H1 (cell line): ENCODE results near the gene ZHX3. TPM values are rescaled to one million over a fixed set of nuclear protein-coding genes. Genes with fewer than 3 reads are reported as not detected.

Source experiments
- CTCF ChIA-PET: fragments of 300-600 bp; sonication (Branson Sonifier 250); formaldehyde crosslinking; loops from one replicate; lab custom pipeline; 2021; ENCODE audit not compliant: partially characterized antibody; lab: Charles Lee
- POLR2A ChIA-PET: fragments of 300-600 bp; sonication (Branson Sonifier 250); formaldehyde crosslinking; loops from one replicate; lab custom pipeline; 2021; ENCODE audit warnings: inconsistent platforms; ENCODE audit not compliant: partially characterized antibody; lab: Charles Lee
- DNase-seq, 2 experiments: peaks; one replicate each; pipeline versions ENCODE4 v3.0.0 to v3.0.0-alpha.2; 2010 to 2022; ENCODE audit warnings: low spot score in 2 of 2, low read depth in 1 of 2, mixed read lengths in 1 of 2
- FAIRE-seq: peaks from 2 replicates; lab custom pipeline; 2011; peaks lifted over from hg19 to GRCh38; lab: Jason Lieb, UNC
- H2AFZ ChIP-seq: 2 replicates; pipeline ENCODE4 v1.8.1; 2012; ENCODE audit warnings: low read length, inconsistent platforms
- H2AK5ac ChIP-seq: 2 replicates; pipeline ENCODE4 v1.6.1; 2013; ENCODE audit warnings: low read depth, low read length
- H2BK120ac ChIP-seq: replicated peaks from 2 replicates; pipeline ENCODE3; 2013; ENCODE audit warnings: low read depth, low read length, inconsistent platforms
- H2BK12ac ChIP-seq: 2 replicates; pipeline ENCODE4 v1.6.1; 2013; ENCODE audit warnings: low read depth, low read length
- H2BK15ac ChIP-seq: 2 replicates; pipeline ENCODE4 v1.6.1; 2013; ENCODE audit warnings: low read length
- H2BK20ac ChIP-seq: 2 replicates; pipeline ENCODE4 v1.6.1; 2013; ENCODE audit warnings: low read length
- H2BK5ac ChIP-seq: 2 replicates; pipeline ENCODE4 v1.6.1; 2013; ENCODE audit warnings: low read depth, low read length
- H3K14ac ChIP-seq: 2 replicates; pipeline ENCODE4 v1.6.1; 2013; ENCODE audit warnings: inconsistent platforms; ENCODE audit not compliant: insufficient read length
- H3K18ac ChIP-seq: 2 replicates; pipeline ENCODE4 v1.6.1; 2013; ENCODE audit warnings: low read length; ENCODE audit errors: extremely low read depth
- H3K23ac ChIP-seq: 2 replicates; pipeline ENCODE4 v1.6.1; 2013; ENCODE audit warnings: inconsistent platforms; ENCODE audit not compliant: insufficient read length
- H3K23me2 ChIP-seq: 2 replicates; pipeline ENCODE4 v1.6.1; 2013; ENCODE audit warnings: low read depth, low read length
- H3K27ac ChIP-seq: 2 replicates; pipeline ENCODE4 v1.6.1; 2011; ENCODE audit warnings: low read depth, low read length, inconsistent platforms
- H3K27me3 ChIP-seq, 4 experiments: replicated peaks in 1 of 4; 1 replicate in 1 of 4; 2 replicates in 3 of 4; pipeline versions ENCODE4 v1.6.1 to v1.8.1; 2011 to 2013; ENCODE audit warnings: low read length in 3 of 4, mild to moderate bottlenecking in 3 of 4, inconsistent platforms in 2 of 4, mixed read lengths in 2 of 4, moderate library complexity in 1 of 4; ENCODE audit not compliant: control insufficient read depth in 3 of 4, insufficient read depth in 3 of 4; ENCODE audit errors: extremely low read depth in 1 of 4
- H3K36me3 ChIP-seq, 4 experiments: 2 replicates each; pipeline versions ENCODE4 v1.6.1 to v1.8.1; 2011 to 2013; ENCODE audit warnings: mild to moderate bottlenecking in 4 of 4, low read length in 3 of 4, moderate library complexity in 2 of 4, control low read depth in 1 of 4, inconsistent platforms in 1 of 4; ENCODE audit not compliant: insufficient read depth in 4 of 4, control insufficient read depth in 2 of 4
- H3K4ac ChIP-seq: replicated peaks from 2 replicates; pipeline ENCODE3; 2013; ENCODE audit warnings: low read length, low read depth, mixed read lengths, inconsistent platforms; ENCODE audit not compliant: insufficient read length
- H3K4me1 ChIP-seq, 4 experiments: replicated peaks in 1 of 4; 1 replicate in 1 of 4; 2 replicates in 3 of 4; pipeline versions ENCODE4 v1.6.1 to v1.8.1; 2011 to 2013; ENCODE audit warnings: low read length in 3 of 4, inconsistent platforms in 2 of 4, mixed read lengths in 1 of 4; ENCODE audit not compliant: insufficient read depth in 4 of 4, control insufficient read depth in 3 of 4
- H3K4me2 ChIP-seq, 2 experiments: 2 replicates each; pipeline versions ENCODE4 v1.6.1 to v1.8.1; 2011 to 2013; ENCODE audit warnings: low read depth in 2 of 2, low read length in 2 of 2, control low read depth in 1 of 2, inconsistent platforms in 1 of 2, mild to moderate bottlenecking in 1 of 2; ENCODE audit not compliant: insufficient read depth in 1 of 2
- H3K4me3 ChIP-seq, 4 experiments: fragments of 200-600, 300-600 bp in 1 of 4; sonication (generic), shearing (Covaris generic), sonication (Bioruptor Twin) in 1 of 4; 2 replicates each; pipeline versions ENCODE4 v1.5.1 to v1.8.1; 2011 to 2016; ENCODE audit warnings: low read length in 4 of 4, low read depth in 3 of 4, control low read depth in 2 of 4, inconsistent platforms in 2 of 4, mild to moderate bottlenecking in 2 of 4, mixed read lengths in 1 of 4, moderate library complexity in 1 of 4; ENCODE audit not compliant: insufficient read depth in 2 of 4; ENCODE audit errors: extremely low read depth in 1 of 4
- H3K56ac ChIP-seq: replicated peaks from 2 replicates; pipeline ENCODE3; 2013; ENCODE audit warnings: low read depth, mild to moderate bottlenecking, mixed read lengths, low read length, inconsistent platforms; ENCODE audit not compliant: insufficient read length
- H3K79me1 ChIP-seq: 2 replicates; pipeline ENCODE4 v1.6.1; 2013; ENCODE audit warnings: low read depth, low read length, control low read depth
- H3K79me2 ChIP-seq, 2 experiments: 2 replicates each; pipeline versions ENCODE4 v1.6.1 to v1.8.1; 2012 to 2013; ENCODE audit warnings: low read length in 2 of 2, mild to moderate bottlenecking in 2 of 2, inconsistent platforms in 1 of 2; ENCODE audit not compliant: insufficient read depth in 2 of 2, control insufficient read depth in 1 of 2
- H3K9ac ChIP-seq, 4 experiments: replicated peaks in 1 of 4; 1 replicate in 1 of 4; 2 replicates in 3 of 4; pipeline versions ENCODE4 v1.6.1 to v1.8.1; 2011 to 2013; ENCODE audit warnings: low read depth in 3 of 4, low read length in 3 of 4, control low read depth in 2 of 4, mild to moderate bottlenecking in 2 of 4, moderate library complexity in 2 of 4, inconsistent platforms in 1 of 4; ENCODE audit errors: extremely low read depth in 1 of 4
- H3K9me3 ChIP-seq, 2 experiments: 2 replicates each; pipeline versions ENCODE4 v1.6.1 to v1.8.1; 2012 to 2013; ENCODE audit warnings: mild to moderate bottlenecking in 2 of 2, moderate library complexity in 2 of 2, control low read depth in 1 of 2, inconsistent platforms in 1 of 2, low read depth in 1 of 2, low read length in 1 of 2, mixed read lengths in 1 of 2; ENCODE audit not compliant: insufficient read depth in 2 of 2
- H4K20me1 ChIP-seq, 2 experiments: replicated peaks in 1 of 2; 2 replicates each; pipeline versions ENCODE3 to v1.8.1; 2011 to 2013; ENCODE audit warnings: inconsistent platforms in 2 of 2, low read length in 2 of 2, mild to moderate bottlenecking in 1 of 2; ENCODE audit not compliant: insufficient read depth in 2 of 2, control insufficient read depth in 1 of 2
- H4K5ac ChIP-seq: 2 replicates; pipeline ENCODE4 v1.6.1; 2013; ENCODE audit warnings: low read length, low read depth, mixed read lengths, inconsistent platforms; ENCODE audit not compliant: insufficient read length
- H4K8ac ChIP-seq: 2 replicates; pipeline ENCODE4 v1.8.0; 2013; ENCODE audit warnings: mild to moderate bottlenecking, moderate library complexity, low read length, inconsistent platforms; ENCODE audit not compliant: insufficient read depth; ENCODE audit errors: extremely low read depth
- H4K91ac ChIP-seq: replicated peaks from 2 replicates; pipeline ENCODE3; 2013; ENCODE audit warnings: low read length, mixed read lengths, inconsistent platforms; ENCODE audit not compliant: insufficient read length
- WGBS, 2 experiments: shearing (Covaris generic) in 1 of 2; methylation state at CpG; one replicate each; pipeline versions ENCODE4 v1.1.6 to v1.1.7; 2013 to 2015; ENCODE audit warnings: low lambda C conversion rate in 2 of 2, mixed read lengths in 2 of 2, inconsistent platforms in 1 of 2, low coverage in 1 of 2, missing lambda C conversion rate in 1 of 2; ENCODE audit not compliant: insufficient replicate concordance in 2 of 2, insufficient coverage in 1 of 2, insufficient read length in 1 of 2; ENCODE audit errors: extremely low coverage in 1 of 2, missing lambda C conversion rate in 1 of 2; 5-methylcytosine and 5-hydroxymethylcytosine counted together
- polyA plus RNA-seq, 7 experiments: library from polyadenylated mRNA; depleted of rRNA in 3 of 7; stranded (reverse) in 5 of 7; unstranded in 2 of 7; fragments of >200 nt in 5 of 7; fragments of 200-250 nt in 2 of 7; gene quantifications; 1 replicate in 5 of 7; 2 replicates in 1 of 7; 4 replicates in 1 of 7; pipeline versions ENCODE4 v1.2.1 to v1.2.3, GENCODE V29; 2011 to 2013; ENCODE audit warnings: missing spikeins in 2 of 7, mixed read lengths in 2 of 7
- total RNA-seq: library from RNA; stranded (reverse); fragmentation: NEBNext Ultra II Directional; extraction: Animal tissue kit (Norgen Biotek cat#: 25700); gene quantifications from 2 replicates; pipeline ENCODE4 v1.2.1, GENCODE V29; 2021

ZHX3 gene
- total and polyA plus RNA-seq, 2 of the 8 experiments (the other 6 are each of a cell fraction or from before 2014, with no cell fraction given), result 1.00 to 7.8 TPM

DNA sequence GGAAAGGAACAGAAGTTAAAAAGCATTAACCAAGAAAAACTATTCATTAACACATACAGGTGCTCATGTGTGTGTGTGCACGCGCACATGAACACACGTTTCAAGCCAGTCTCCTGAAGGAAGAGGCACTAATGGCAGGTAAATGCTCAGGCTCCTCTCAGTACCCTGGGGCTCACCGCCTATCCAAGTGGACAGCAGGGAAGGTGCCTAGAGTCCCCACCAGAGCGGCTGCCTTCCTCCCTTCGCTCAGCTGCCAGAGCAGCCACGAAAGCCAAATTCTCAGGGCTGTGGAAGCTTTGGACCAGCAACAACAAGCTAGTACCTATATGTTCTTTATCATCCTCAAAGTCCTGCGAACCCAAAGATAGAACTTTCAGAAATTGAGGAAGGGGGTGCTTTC lies 137.6 kb downstream of the ZHX3 start:
- Histone ChIP-seq H4K5ac (no peak overlapping the region), H3K9ac (no peak overlapping the region), H3K79me2 (no peaks in the 10 kb centered on the region), H2BK20ac (no peak overlapping the region), H3K79me1 (no peaks in the 10 kb centered on the region), H3K14ac (no peak overlapping the region), H4K91ac (no peak overlapping the region), H3K4me2 (no peak overlapping the region), H2AFZ (no peak overlapping the region), H3K23me2 (no peaks in the 10 kb centered on the region), H3K36me3 (peaks cover 5 to 24% (median 16%) of the 10 kb centered on the region in 4 experiments), H3K4me1 (peaks cover 0 to 4% (median 0%) of the 10 kb centered on the region in 4 experiments; a peak in 1 of 7 replicates), H4K8ac (no peak overlapping the region), H3K9me3 (no peaks in the 10 kb centered on the region), H4K20me1 (no peaks in the 10 kb centered on the region), H3K4ac (no peak overlapping the region), H3K23ac (no peak overlapping the region), H3K18ac (no peak overlapping the region), H2BK120ac (no peak overlapping the region), H3K27ac (no peak overlapping the region), H3K27me3 (no peaks in the 10 kb centered on the region), H2BK5ac (no peak overlapping the region), H2BK12ac (no peak overlapping the region), H2BK15ac (no peak overlapping the region), H3K56ac (no peak overlapping the region), H3K4me3 (no peak overlapping the region), H2AK5ac (no peak overlapping the region)
- DNase-seq (peak in 1 of 2 experiments; percentile 44), FAIRE-seq (no peak)
- 92% methylated on average over 8 of the region's 8 CpGs; no CpG with 5 or more reads in 1 of the 2 experiments for WGBS, 2 experiments
- ChIA-PET CTCF (interaction anchor here (1.3 to 1.5 kb wide), 4 partner anchors 10 to 174 kb away, joined by 3 to 6 read pairs (median 3); partner anchors contain the start of gene LPIN3), POLR2A (interaction anchor here (0.7 to 2.8 kb wide), 6 partner anchors 7 to 157 kb away, joined by 3 to 23 read pairs (median 4); no protein-coding TSS in a partner anchor)
